ENCODE data around the gene SLC25A44. TPM values are rescaled to one million over a fixed set of nuclear protein-coding genes. Genes with fewer than 3 reads are reported as not detected.

The SLC25A44 gene
- total RNA-seq, 1 donor: 18.6 TPM

DNA sequence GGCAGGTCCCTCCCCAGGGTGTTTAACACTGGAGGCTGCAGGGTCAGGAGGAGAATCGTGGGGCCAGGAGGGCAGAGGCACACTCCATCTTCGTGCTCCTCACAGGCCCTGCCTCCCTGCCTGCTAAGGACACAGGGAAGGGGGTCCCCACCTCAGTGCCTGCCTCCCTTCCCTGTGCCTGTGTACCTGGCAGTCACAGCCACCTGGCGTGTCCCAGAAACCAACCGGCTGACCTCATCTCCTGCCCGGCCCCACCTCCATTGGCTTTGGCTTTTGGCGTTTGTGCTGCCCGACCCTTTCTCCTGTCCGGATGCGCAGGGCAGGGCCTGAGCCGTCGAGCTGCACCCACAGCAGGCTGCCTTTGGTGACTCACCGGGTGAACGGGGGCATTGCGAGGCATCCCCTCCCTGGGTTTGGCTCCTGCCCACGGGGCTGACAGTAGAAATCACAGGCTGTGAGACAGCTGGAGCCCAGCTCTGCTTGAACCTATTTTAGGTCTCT, 47.5 kb downstream of the SLC25A44 start:
- DNase-seq (ENCODE audit: low read depth): no peak
- H3K4me3 ChIP-seq (ENCODE audit: low read depth, low read length): no peak overlapping the region
- TF ChIP-seq, protein P1, sequence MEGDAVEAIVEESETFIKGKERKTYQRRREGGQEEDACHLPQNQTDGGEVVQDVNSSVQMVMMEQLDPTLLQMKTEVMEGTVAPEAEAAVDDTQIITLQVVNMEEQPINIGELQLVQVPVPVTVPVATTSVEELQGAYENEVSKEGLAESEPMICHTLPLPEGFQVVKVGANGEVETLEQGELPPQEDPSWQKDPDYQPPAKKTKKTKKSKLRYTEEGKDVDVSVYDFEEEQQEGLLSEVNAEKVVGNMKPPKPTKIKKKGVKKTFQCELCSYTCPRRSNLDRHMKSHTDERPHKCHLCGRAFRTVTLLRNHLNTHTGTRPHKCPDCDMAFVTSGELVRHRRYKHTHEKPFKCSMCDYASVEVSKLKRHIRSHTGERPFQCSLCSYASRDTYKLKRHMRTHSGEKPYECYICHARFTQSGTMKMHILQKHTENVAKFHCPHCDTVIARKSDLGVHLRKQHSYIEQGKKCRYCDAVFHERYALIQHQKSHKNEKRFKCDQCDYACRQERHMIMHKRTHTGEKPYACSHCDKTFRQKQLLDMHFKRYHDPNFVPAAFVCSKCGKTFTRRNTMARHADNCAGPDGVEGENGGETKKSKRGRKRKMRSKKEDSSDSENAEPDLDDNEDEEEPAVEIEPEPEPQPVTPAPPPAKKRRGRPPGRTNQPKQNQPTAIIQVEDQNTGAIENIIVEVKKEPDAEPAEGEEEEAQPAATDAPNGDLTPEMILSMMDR (IDR thresholded peaks at IDR 0.05; ENCODE audit: insufficient read depth, low read depth, low read length): no peak

DNA sequence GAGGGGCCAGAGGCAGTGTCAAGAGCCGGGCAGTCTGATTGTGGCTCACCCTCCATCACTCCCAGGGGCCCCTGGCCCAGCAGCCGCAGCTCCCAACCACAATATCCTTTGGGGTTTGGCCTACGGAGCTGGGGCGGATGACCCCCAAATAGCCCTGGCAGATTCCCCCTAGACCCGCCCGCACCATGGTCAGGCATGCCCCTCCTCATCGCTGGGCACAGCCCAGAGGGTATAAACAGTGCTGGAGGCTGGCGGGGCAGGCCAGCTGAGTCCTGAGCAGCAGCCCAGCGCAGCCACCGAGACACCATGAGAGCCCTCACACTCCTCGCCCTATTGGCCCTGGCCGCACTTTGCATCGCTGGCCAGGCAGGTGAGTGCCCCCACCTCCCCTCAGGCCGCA, 48.0 kb downstream of the SLC25A44 start, which contains the start of gene BGLAP:
BGLAP (plus strand) TSS at position 259 of the 400 bp plus-strand sequence; CDS start at position 307, 48 bp downstream.
- DNase-seq (ENCODE audit: low read depth): no peak
- no peak within 1 kb of the TSS for H3K4me3 ChIP-seq (ENCODE audit: low read depth, low read length)
- TF ChIP-seq, protein P1 (IDR thresholded peaks at IDR 0.05; ENCODE audit: insufficient read depth, low read depth, low read length): no peak

DNA sequence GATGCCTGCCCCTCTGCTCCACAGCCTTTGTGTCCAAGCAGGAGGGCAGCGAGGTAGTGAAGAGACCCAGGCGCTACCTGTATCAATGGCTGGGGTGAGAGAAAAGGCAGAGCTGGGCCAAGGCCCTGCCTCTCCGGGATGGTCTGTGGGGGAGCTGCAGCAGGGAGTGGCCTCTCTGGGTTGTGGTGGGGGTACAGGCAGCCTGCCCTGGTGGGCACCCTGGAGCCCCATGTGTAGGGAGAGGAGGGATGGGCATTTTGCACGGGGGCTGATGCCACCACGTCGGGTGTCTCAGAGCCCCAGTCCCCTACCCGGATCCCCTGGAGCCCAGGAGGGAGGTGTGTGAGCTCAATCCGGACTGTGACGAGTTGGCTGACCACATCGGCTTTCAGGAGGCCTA, 48.8 kb downstream of the SLC25A44 start:
- no peak for DNase-seq (ENCODE audit: low read depth)
- H3K4me3 ChIP-seq (ENCODE audit: low read depth, low read length): no peak overlapping the region
- TF ChIP-seq, protein P1 (IDR thresholded peaks at IDR 0.05; ENCODE audit: insufficient read depth, low read depth, low read length): no peak

DNA sequence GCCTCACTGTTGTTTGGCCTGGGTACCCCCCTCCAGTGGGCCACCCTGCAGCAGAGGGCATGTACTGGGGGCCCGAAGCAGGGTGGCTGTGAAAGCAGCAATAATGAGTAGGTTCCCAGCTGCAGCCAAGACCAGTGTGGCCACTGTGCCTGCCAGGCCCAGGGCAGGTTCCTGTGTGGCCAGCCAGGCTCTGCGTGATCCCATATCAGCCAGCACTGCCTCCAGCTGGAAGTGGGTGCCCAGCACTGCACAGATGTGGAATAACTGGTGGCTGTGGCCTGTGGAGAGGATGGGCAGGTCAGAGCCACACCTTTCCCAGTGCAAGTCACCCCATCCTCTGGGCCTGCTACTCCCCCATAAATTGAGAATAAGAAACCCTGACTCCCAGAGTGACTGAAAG, 50.2 kb downstream of the SLC25A44 start:
- TF ChIP-seq, protein P1 (IDR thresholded peaks at IDR 0.05; ENCODE audit: insufficient read depth, low read depth, low read length): no peak
- no peak for DNase-seq (ENCODE audit: low read depth)
- H3K4me3 ChIP-seq (ENCODE audit: low read depth, low read length): no peak overlapping the region

DNA sequence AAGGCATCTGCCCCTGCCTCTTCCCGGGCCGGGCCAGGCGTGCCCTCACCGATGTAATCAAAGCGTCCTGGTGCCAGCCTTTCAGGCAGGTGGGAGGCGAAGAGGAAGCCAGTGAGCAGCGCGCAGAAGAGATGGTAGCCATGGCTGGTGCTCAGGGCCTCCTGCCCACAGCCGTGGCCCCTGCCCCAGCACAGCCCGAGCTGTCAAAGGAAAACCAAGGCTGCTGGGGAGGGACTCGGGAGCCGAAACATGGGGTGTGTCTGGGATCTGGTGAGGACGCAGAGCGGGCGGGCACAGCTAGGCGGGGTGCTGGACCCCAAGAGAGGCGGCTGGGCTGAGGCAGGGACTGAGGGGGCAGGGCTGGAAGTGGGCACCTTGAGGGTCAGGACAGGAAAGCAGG, 50.8 kb downstream of the SLC25A44 start:
- TF ChIP-seq, protein P1 (IDR thresholded peaks at IDR 0.05; ENCODE audit: insufficient read depth, low read depth, low read length): no peak
- H3K4me3 ChIP-seq (ENCODE audit: low read depth, low read length): no peak overlapping the region
- DNase-seq (ENCODE audit: low read depth): no peak

DNA sequence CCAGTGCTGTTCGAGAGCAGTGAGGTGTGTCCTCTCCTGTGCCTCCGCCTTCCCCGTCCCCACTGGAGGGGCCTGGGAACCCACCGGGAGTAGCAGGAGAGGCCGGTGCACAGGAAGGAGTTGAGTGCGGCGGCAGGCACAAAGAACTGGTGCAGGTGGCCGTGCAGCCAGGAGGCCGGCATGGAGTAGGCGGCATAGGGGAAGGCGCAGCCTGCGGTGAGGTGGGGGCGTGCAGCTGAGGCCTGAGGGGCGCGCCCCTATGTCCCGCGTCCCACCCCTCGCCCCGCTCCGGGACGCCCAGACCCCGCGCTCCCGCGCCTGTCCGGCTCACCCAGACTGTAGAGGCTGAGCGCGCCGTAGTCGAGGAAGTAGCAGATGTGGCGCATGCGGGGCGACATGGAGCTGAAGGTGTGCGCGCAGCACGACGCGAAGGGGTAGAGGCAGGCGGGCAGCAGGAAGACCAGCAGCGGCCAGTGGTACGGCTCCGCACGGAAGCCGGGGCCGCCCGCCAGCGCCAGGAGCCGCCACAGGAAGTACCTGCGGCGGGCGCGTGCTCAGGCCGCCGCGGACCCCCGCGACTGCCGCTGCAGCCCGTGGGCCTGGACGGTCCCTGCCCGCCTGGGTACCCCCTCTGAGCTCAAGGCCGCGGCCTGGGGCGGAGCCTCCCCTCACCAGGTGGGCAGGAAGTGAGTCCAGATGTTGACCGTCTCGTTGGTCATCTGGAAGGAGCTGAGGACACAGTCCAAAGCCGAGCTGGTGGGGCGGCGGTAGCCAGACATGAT, 51.7 kb downstream of the SLC25A44 start:
- TF ChIP-seq, protein P1 (IDR thresholded peaks at IDR 0.05; ENCODE audit: insufficient read depth, low read depth, low read length): no peak
- DNase-seq (ENCODE audit: low read depth): peak; percentile 23

More for the DNA sequence above, 51.7 kb downstream of the SLC25A44 start:
- peak overlapping the region; percentile 44 for H3K4me3 ChIP-seq (ENCODE audit: low read depth, low read length)

All from fibroblast of villous mesenchyme (primary cell).